Dendritic cell treated with granulocyte-macrophage colony-stimulating factor and Interleukin-4, amounts not matched to agents 40 ng/mL and 50 ng/mL, for 4 days (primary cell): ENCODE measurements around the gene STK4.

Source experiments
- H3K27ac Mint-ChIP-seq: one replicate; pipeline ENCODE4 v1.8.0; 2022; ENCODE audit warnings: mild to moderate bottlenecking, mixed read lengths
- H3K27me3 Mint-ChIP-seq: one replicate; pipeline ENCODE4 v1.8.0; 2022; ENCODE audit warnings: mild to moderate bottlenecking, mixed read lengths
- H3K36me3 Mint-ChIP-seq: one replicate; pipeline ENCODE4 v1.8.0; 2022; ENCODE audit warnings: low read depth, mixed read lengths
- H3K4me1 Mint-ChIP-seq: one replicate; pipeline ENCODE4 v1.8.0; 2022; ENCODE audit warnings: low read depth, mixed read lengths
- H3K4me3 Mint-ChIP-seq: one replicate; pipeline ENCODE4 v1.8.0; 2022; ENCODE audit warnings: mild to moderate bottlenecking, moderate library complexity, mixed read lengths
- H3K9me3 Mint-ChIP-seq: one replicate; pipeline ENCODE4 v1.8.0; 2022; ENCODE audit warnings: mixed read lengths
- intact Hi-C: fragments of 100-400 bp; cut with micrococcal nuclease; formaldehyde crosslinking; loops from one replicate; pipeline ENCODE4 v1.15.0; 2022

STK4 gene

DNA sequence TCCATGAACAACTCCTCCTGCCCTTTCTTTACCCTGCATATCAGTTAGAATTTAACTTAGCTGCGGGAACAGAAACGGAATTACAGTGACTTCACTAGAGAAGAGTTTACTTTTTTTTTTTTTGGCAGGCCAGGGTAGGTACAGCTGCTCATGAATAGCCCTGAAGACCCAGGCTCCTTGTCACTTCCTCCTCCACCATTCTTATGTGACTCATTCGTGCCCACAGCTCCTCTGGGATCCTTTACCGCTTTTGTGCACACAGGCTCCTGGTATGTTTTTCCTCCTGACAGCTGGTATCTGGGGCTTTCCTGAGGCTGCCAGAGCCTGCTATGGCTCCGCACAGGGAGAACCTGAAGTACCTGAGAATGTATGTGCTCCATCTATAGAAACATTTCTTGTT lies 138.5 kb downstream of the STK4 start:
- no peak overlapping the region for H3K4me3 Mint-ChIP-seq
- H3K27ac Mint-ChIP-seq = no peak overlapping the region
- no peaks in the 10 kb centered on the region for H3K9me3 Mint-ChIP-seq
- intact Hi-C loops = no loop called here
- H3K4me1 Mint-ChIP-seq = peaks cover 10% of the 10 kb centered on the region
- H3K27me3 Mint-ChIP-seq = peaks cover 32% of the 10 kb centered on the region
- no peaks in the 10 kb centered on the region for H3K36me3 Mint-ChIP-seq

DNA sequence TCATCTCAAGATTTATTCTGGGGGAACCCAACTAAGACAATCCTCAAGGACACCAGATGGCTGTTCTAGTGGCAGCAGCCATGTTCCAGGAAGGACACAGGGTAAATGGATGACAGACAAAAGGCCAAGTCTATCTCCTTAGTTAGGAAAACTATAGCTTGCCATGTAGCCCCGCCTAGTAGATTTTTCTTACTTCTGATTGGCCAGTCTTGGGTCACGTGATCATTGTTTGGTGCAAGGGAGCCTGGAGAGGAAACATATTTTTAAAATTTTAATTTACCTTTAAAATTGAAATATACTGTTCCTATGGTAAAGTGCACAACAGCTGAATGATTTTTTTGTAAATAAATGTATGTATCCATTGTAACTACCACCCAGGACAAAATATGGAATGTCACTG lies 139.0 kb downstream of the STK4 start:
- no peaks in the 10 kb centered on the region for H3K9me3 Mint-ChIP-seq
- H3K27ac Mint-ChIP-seq = no peak overlapping the region
- H3K4me3 Mint-ChIP-seq = no peak overlapping the region
- intact Hi-C loops = no loop called here
- H3K27me3 Mint-ChIP-seq = peaks cover 29% of the 10 kb centered on the region
- H3K4me1 Mint-ChIP-seq = peaks cover 9% of the 10 kb centered on the region
- no peaks in the 10 kb centered on the region for H3K36me3 Mint-ChIP-seq

DNA sequence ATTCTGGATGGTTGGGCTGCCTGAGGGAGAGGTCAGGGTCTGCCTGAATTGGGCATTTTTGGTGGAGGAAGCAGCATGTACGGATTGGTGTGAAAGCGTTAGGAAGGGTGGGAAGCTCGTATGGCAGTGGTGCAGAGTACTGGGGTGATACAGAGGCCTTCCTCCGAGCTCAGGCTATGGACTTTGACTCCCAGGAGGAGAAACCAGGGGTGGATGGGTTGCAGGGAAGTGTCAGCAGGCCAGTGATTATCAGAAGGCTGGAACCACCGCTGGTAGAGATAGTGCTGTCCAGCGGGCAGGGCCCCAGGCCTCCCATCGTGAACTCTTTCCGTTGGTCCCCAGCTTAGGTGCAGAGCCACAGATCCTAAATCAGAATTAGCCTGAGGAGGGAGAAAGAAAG lies 143.3 kb downstream of the STK4 start:
- intact Hi-C loops = no loop called here

DNA sequence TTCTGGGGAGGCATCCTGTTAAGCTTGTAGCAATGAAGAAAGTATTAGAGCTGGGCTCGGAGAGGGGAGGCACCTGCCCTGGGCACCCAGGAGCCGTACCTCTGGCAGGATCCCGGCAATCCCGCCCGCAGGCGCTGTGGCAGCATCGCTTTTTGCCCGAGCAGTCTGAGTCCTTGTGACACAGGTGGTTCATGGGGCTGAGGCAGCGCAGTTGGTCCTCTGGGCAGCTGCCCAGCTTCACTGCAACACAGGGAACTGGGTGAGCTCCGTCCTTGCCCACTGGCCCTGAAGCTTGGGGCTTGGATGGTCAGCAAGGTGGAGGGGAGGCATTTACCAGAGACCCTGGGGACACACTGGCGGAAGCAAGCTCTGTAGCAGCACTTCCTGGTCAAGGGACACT lies 144.0 kb downstream of the STK4 start:
- peaks cover 24% of the 10 kb centered on the region for H3K27me3 Mint-ChIP-seq
- intact Hi-C loops = no loop called here
- H3K4me1 Mint-ChIP-seq = no peaks in the 10 kb centered on the region
- H3K36me3 Mint-ChIP-seq = no peaks in the 10 kb centered on the region
- H3K27ac Mint-ChIP-seq = no peak overlapping the region
- H3K4me3 Mint-ChIP-seq = no peak overlapping the region
- no peaks in the 10 kb centered on the region for H3K9me3 Mint-ChIP-seq

More for the DNA sequence above, 143.3 kb downstream of the STK4 start:
- Mint-ChIP-seq H3K4me1 (no peaks in the 10 kb centered on the region), H3K36me3 (no peaks in the 10 kb centered on the region), H3K27ac (no peak overlapping the region), H3K4me3 (no peak overlapping the region), H3K9me3 (no peaks in the 10 kb centered on the region), H3K27me3 (peaks cover 23% of the 10 kb centered on the region)

DNA sequence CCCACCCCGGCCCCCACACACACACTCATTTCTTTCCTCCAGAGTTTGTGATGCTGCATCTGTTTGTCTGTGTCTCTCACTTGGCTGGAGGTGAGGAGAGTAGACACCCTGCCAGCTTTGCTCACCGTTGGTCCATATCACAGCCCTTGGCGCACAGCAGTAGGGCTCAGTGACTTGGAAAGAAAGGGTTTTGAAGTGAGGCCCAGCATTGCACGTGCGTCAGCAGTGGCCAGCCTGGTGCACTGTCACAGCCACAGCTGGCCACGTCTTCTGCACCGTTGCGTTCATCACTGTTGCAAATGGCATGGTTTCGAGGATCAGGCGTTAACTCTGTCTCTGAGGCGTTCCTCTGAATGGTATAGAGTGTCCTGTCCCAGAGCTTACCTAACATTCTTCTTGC lies 145.0 kb downstream of the STK4 start:
- intact Hi-C loops = no loop called here
- Mint-ChIP-seq H3K27ac (no peak overlapping the region), H3K4me3 (no peak overlapping the region), H3K36me3 (no peaks in the 10 kb centered on the region), H3K9me3 (no peaks in the 10 kb centered on the region), H3K27me3 (peaks cover 21% of the 10 kb centered on the region), H3K4me1 (no peaks in the 10 kb centered on the region)

DNA sequence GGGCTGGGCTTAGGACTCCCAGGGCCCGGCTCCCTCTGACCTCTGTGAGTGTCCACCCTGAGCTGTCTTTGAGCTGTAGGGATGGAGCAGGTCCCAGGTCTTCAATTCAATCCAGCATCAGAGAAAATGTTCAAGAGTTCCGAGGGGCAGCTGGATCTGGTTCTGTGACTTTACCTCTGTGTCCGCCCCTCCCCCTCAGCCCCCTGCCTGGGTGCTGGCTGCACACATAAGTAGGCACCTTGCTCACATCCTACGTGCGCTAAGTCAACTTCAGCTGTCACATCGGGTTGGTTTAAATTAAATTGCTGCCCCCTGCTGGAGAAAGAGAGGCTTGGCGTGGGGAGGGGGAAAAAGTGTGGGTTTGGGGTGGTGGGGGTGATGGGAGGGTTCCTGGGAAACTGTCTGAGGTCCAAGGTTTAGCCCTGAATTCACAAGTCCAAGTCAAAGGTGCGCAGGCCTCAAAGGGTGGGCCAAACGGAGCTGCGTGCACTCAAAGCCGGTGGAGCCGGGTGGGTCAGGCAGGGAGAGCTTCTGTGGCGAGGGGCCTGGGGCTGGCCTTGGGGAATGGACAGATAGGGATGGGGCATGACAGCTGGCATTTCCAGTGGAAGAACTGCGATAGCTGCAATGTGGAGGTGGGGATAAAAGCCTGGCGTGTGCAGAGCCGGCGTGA lies 145.6 kb downstream of the STK4 start:
- H3K27me3 Mint-ChIP-seq = peaks cover 26% of the 10 kb centered on the region
- no peak overlapping the region for H3K4me3 Mint-ChIP-seq
- H3K36me3 Mint-ChIP-seq = no peaks in the 10 kb centered on the region
- H3K27ac Mint-ChIP-seq = no peak overlapping the region
- intact Hi-C loops = no loop called here
- H3K4me1 Mint-ChIP-seq = no peaks in the 10 kb centered on the region
- H3K9me3 Mint-ChIP-seq = no peaks in the 10 kb centered on the region

DNA sequence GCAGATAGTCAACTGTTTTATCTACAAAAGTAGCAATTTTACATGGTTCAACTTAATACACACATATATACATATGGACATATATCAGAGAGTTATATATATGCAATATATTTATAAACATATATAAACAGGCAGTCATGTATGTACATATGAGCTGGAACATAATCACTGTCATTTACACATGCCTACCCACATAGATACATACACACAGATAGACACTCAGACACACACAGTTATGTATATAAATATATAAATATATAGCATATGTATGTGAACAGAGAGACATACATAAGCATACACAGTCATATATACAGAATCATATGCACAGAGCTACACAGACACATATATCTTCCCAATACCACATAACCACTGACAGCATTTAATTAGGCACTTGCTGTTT lies 146.4 kb downstream of the STK4 start:
- Mint-ChIP-seq H3K4me3 (no peak overlapping the region), H3K27ac (no peak overlapping the region), H3K9me3 (no peaks in the 10 kb centered on the region), H3K27me3 (peaks cover 24% of the 10 kb centered on the region), H3K36me3 (no peaks in the 10 kb centered on the region), H3K4me1 (no peaks in the 10 kb centered on the region)
- intact Hi-C loops = no loop called here

DNA sequence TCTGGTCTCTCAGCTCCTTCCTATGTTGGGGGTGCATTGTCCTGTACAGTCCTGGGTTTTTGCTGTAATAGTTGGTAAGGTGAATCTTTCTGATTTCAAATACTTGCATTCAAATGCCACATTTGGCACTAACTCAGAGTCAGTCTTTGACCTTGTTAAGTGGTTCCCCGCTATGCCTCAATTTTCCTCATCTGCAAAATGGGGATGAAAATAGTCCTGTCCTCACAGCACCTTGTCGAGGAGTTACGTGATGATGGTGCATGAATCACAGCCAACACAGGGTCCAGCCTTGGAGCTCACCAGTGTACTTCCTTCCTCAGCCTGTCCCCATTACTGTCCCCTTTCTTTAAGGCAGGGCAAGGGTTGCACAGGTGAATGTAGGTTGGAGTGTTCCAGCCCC lies 147.6 kb downstream of the STK4 start:
- H3K9me3 Mint-ChIP-seq = no peaks in the 10 kb centered on the region
- no peaks in the 10 kb centered on the region for H3K4me1 Mint-ChIP-seq
- intact Hi-C loops = no loop called here
- no peak overlapping the region for H3K4me3 Mint-ChIP-seq
- H3K27ac Mint-ChIP-seq = no peak overlapping the region
- H3K27me3 Mint-ChIP-seq = peaks cover 22% of the 10 kb centered on the region
- H3K36me3 Mint-ChIP-seq = no peaks in the 10 kb centered on the region

DNA sequence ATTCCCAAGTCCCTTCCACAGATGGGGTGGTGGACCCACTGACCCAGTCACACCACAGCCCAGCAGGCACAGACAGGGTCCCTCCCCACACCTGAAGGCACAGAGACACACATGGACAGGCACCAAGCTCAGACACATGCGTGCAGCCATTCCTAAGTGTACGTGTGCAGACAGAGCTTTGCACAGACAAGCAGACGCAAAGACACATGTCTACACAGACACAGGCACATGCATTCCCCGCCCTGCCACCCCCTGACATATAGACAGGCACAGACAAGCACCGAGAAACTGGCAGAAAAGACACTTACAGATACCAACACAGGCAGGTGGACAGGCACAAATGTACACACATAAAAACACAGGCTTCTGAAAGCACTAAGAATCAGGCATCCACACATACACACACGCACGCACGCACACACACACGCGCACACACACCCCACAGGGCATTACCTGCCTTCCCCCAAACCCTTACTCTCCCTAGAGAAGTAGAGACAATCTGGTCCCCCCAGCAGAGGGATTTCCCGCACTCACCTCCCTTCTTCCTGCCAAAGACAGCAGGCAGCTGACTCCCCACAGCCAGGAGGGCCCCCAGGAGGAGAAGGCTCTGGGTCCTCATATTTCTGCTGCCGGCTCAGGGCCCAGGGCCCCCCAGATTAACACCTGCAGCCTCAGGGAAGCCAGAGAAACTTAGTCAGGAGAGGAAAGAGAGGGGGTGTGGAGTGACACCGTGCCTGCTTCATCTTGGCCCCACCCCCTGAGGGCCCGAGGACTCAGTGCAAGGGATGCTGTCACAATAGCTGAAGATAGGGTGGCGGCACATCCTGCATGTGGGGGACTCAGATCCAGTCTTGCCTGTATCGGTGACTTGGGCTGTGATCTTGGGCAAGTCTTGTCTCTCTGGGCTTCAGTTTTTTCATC lies 148.4 kb downstream of the STK4 start, which contains the start of gene WFDC5:
TSS of gene WFDC5 (minus strand) at position 710 of the 921 bp plus-strand sequence. CDS start at position 619, 91 bp downstream.
- H3K4me1 Mint-ChIP-seq = no peaks in the 10 kb centered on the region
- no peaks in the 10 kb centered on the region for H3K9me3 Mint-ChIP-seq
- H3K36me3 Mint-ChIP-seq = no peaks in the 10 kb centered on the region
- H3K4me3 Mint-ChIP-seq = no peak within 1 kb of the TSS
- intact Hi-C loops = no loop called here
- peaks cover 22% of the 10 kb centered on the region for H3K27me3 Mint-ChIP-seq
- H3K27ac Mint-ChIP-seq = no peak within 1 kb of the TSS

DNA sequence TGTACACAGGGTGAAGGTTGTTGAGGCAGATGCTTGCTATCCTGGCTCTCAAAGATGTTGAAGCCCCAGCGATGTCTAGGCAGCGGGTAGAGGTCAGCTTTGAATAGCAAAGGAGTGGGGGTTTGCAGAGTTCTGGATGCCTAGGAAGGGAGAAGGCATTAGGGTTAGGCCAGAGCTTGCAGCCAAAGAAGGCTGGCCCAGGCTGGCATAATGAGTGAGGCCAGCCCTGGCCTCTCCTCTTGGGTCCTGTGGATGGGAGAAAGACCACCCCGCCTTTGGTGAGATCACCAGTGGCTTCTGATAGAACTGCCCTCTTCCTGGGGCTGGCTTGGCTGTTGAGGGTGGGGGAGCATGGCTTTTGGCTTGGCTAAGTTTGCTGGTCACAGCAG lies 149.1 kb downstream of the STK4 start:
- H3K27me3 Mint-ChIP-seq = peaks cover 20% of the 10 kb centered on the region
- intact Hi-C loops = no loop called here
- H3K9me3 Mint-ChIP-seq = no peaks in the 10 kb centered on the region
- no peaks in the 10 kb centered on the region for H3K36me3 Mint-ChIP-seq
- H3K4me3 Mint-ChIP-seq = no peak overlapping the region
- H3K27ac Mint-ChIP-seq = no peak overlapping the region
- no peaks in the 10 kb centered on the region for H3K4me1 Mint-ChIP-seq

DNA sequence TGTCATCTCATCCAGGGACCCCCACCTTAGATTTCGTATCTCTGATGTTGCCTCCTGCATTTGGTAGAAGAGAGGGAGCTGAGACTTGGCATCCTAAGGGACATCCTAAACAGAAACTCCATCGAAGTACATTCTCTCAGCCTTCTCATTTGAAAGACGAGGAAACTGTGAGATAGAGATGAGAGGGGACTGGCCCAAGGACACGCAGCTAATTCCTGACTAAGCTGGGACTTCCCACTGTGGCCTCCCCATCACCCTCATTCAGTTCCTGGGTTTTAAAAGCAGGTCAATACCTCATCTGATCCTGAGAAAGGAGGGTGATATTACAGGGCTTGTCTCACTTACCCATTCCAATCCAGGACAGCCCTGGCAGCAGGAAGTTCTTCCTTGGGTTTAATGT lies 149.5 kb downstream of the STK4 start:
- Mint-ChIP-seq H3K27me3 (peaks cover 20% of the 10 kb centered on the region), H3K27ac (no peak overlapping the region), H3K36me3 (no peaks in the 10 kb centered on the region), H3K4me1 (no peaks in the 10 kb centered on the region), H3K9me3 (no peaks in the 10 kb centered on the region), H3K4me3 (no peak overlapping the region)
- intact Hi-C loops = no loop called here

DNA sequence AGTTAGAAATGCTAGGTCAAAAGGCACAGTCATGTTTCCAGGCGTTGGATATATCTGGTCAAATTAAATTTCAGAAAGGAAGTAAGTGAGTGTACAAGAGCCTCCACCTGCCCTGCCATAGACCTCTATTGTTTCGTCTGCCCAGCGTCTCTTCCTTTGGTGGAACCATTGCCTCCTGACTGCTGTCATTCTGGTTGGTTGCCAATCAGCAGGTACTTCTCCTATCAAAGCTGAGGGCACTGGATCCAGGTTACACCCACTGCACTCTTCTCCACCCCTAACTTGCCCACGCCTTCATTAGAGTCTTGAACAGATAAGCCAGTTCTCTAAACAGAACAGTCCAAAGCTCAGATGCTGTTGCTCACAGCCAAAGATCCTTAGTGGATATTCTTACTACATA lies 151.3 kb downstream of the STK4 start:
- H3K4me1 Mint-ChIP-seq = no peaks in the 10 kb centered on the region
- no peaks in the 10 kb centered on the region for H3K36me3 Mint-ChIP-seq
- H3K9me3 Mint-ChIP-seq = no peaks in the 10 kb centered on the region
- peaks cover 18% of the 10 kb centered on the region for H3K27me3 Mint-ChIP-seq
- H3K4me3 Mint-ChIP-seq = no peak overlapping the region
- no peak overlapping the region for H3K27ac Mint-ChIP-seq
- intact Hi-C loops = no loop called here

DNA sequence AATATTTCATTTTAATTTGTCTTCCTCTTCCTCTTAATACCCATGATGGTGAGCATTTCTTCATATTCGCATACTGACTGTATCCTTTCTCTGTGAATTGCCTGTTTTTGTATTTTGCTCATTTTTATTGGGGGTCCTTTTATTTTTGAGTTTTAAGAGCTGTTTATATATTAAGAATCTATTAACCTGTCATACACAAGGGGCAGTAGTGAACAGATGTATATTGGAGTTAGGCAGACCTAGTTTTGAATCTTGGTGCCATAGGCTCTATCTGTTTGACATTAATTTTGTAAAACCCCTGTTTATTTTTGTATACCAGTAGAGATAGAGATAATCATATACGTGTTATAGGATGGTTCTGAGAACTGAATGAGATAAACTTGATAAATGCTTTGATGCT lies 151.7 kb downstream of the STK4 start:
- no peak overlapping the region for H3K27ac Mint-ChIP-seq
- no peaks in the 10 kb centered on the region for H3K4me1 Mint-ChIP-seq
- intact Hi-C loops = no loop called here
- no peak overlapping the region for H3K4me3 Mint-ChIP-seq
- H3K9me3 Mint-ChIP-seq = no peaks in the 10 kb centered on the region
- H3K27me3 Mint-ChIP-seq = peaks cover 19% of the 10 kb centered on the region
- H3K36me3 Mint-ChIP-seq = no peaks in the 10 kb centered on the region

DNA sequence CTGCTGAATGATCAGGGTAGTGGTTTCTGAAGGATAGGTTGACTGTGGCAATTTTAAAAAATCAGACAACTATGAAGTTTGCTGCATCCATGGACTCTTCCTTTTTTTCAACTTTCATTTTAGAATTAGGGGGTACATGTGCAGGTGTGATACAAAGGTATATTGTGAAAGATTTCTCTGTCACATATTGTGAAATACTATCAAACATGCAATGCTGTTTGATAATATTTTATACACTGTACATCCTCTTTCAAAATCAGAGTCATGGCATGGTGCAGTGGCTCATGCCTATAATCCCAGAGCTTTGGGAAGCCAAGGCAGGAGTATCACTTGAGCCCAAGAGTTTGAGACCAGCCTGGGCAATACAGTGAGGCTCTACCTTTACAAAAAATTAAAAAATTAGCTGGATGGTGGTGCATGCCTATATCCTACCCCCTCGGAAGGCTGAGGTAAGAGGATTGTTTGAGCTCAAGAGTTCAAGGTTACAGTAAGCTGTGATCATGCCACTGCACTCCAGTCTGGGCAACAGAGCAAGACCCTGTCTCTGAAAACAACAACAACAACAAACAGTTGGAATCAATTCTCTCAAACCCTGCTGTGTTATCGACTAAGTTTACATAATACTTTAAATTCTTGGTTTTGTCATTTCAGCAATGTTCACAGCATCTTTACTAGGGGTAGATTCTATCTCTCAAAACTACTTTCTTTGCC lies 153.4 kb downstream of the STK4 start:
- no peak overlapping the region for H3K27ac Mint-ChIP-seq
- peaks cover 21% of the 10 kb centered on the region for H3K27me3 Mint-ChIP-seq
- no peak overlapping the region for H3K4me3 Mint-ChIP-seq
- H3K36me3 Mint-ChIP-seq = no peaks in the 10 kb centered on the region
- intact Hi-C loops = no loop called here
- H3K9me3 Mint-ChIP-seq = no peaks in the 10 kb centered on the region
- no peaks in the 10 kb centered on the region for H3K4me1 Mint-ChIP-seq
